GM19025 (cell line): Measurements from ENCODE around the gene GABRR2.
"Not testable (repeated sequence)": the region's sequence is repeated elsewhere in the genome, so short reads cannot be mapped to it uniquely, and the experiment has no call there.

Experiments
- ATAC-seq: cut with Tn5 transposase; IDR thresholded peaks from one replicate; pipeline ENCODE4 v1.9.1; 2021; ENCODE audit warnings: mild to moderate bottlenecking, low read depth, moderate library complexity; ENCODE audit not compliant: unreplicated experiment

GABRR2 gene

GRCh38 chr6:89328976-89329375 is 13.9 kb upstream of the GABRR2 start:
- no peak for ATAC-seq

- no peak for ATAC-seq
Observed at GRCh38 chr6:89324304-89324703, 9.2 kb upstream of the GABRR2 start.

GRCh38 chr6:89323511-89323971 is 8.4 kb upstream of the GABRR2 start:
- ATAC-seq: no peak

GRCh38 chr6:89321131-89321970 is 6.3 kb upstream of the GABRR2 start:
- no peak for ATAC-seq

- ATAC-seq: no peak
Observed at GRCh38 chr6:89320012-89320559, 5.0 kb upstream of the GABRR2 start.

GRCh38 chr6:89317067-89317466 is 2.0 kb upstream of the GABRR2 start:
- ATAC-seq: no peak

- no peak for ATAC-seq
Observed at GRCh38 chr6:89314692-89315091, 407 bp downstream of the GABRR2 start.

- ATAC-seq: no peak
Observed at GRCh38 chr6:89313006-89313405, 2.1 kb downstream of the GABRR2 start.

- ATAC-seq: no peak
Observed at GRCh38 chr6:89311853-89312531, 3.1 kb downstream of the GABRR2 start.

- ATAC-seq: no peak
Observed at GRCh38 chr6:89311530-89311852, 3.6 kb downstream of the GABRR2 start.

GRCh38 chr6:89310929-89311328 is 4.2 kb downstream of the GABRR2 start:
- ATAC-seq: no peak

GRCh38 chr6:89308525-89309395 is 6.3 kb downstream of the GABRR2 start:
- ATAC-seq: no peak

GRCh38 chr6:89304517-89304916 is 10.6 kb downstream of the GABRR2 start:
- not testable (repeated sequence) for ATAC-seq

- ATAC-seq: no peak
Observed at GRCh38 chr6:89302936-89303335, 12.2 kb downstream of the GABRR2 start.

- ATAC-seq: no peak
Observed at GRCh38 chr6:89302195-89302770, 12.8 kb downstream of the GABRR2 start.

- no peak for ATAC-seq
Observed at GRCh38 chr6:89301586-89302194, 13.4 kb downstream of the GABRR2 start.

- ATAC-seq: no peak
Observed at GRCh38 chr6:89299466-89299850, 15.6 kb downstream of the GABRR2 start.

GRCh38 chr6:89298680-89299465 is 16.2 kb downstream of the GABRR2 start:
- peak; percentile 51 for ATAC-seq

GRCh38 chr6:89297695-89298351 is 17.3 kb downstream of the GABRR2 start:
- peak; percentile 75 for ATAC-seq
